NCI-H748 treated with DMSO at 0.1 percent for 48 hours (cell line): Measurements from ENCODE around the gene SLC2A8.

Experiments
- DNase-seq: peaks from one replicate; lab custom pipeline; 2025; lab: John Stamatoyannopoulos, UW

SLC2A8 gene

DNA sequence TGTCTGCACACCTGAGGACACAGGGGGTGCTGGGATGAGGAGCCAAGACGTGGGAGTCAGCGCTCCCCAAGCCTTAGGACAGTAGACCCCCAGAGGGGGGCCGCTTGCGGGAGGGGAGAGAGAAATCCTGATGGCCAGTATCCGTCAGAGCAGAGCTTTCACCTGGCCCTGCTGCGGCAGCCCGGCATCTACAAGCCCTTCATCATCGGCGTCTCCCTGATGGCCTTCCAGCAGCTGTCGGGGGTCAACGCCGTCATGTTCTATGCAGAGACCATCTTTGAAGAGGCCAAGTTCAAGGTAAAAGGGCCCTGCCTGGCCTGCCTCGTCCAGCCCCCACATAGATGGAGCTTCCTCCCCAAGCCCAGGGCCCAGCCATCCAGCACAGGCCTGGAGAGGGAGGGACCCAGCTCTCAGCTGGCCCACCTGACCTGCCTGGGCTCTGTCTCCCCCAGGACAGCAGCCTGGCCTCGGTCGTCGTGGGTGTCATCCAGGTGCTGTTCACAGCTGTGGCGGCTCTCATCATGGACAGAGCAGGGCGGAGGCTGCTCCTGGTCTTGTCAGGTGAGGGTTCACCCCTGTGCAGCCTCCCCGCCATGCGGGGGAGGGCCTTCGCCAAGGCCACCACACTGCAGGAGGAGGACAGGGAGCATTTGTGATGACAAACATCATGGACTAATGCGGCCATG is 6.7 kb downstream of the SLC2A8 start:
- no peak for DNase-seq

DNA sequence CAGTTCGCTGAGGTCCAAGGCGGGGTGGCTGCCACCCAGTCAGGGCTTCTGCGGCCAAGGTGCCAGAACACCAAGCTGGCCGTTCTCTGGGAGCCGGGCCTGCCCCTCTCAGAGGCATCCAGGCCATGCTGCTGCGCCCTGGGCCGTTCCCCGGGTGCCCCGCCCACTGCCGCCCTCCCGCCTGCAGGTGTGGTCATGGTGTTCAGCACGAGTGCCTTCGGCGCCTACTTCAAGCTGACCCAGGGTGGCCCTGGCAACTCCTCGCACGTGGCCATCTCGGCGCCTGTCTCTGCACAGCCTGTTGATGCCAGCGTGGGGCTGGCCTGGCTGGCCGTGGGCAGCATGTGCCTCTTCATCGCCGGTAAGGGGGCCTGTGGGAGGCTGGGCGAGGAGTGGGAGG is 7.7 kb downstream of the SLC2A8 start:
- DNase-seq = no peak

DNA sequence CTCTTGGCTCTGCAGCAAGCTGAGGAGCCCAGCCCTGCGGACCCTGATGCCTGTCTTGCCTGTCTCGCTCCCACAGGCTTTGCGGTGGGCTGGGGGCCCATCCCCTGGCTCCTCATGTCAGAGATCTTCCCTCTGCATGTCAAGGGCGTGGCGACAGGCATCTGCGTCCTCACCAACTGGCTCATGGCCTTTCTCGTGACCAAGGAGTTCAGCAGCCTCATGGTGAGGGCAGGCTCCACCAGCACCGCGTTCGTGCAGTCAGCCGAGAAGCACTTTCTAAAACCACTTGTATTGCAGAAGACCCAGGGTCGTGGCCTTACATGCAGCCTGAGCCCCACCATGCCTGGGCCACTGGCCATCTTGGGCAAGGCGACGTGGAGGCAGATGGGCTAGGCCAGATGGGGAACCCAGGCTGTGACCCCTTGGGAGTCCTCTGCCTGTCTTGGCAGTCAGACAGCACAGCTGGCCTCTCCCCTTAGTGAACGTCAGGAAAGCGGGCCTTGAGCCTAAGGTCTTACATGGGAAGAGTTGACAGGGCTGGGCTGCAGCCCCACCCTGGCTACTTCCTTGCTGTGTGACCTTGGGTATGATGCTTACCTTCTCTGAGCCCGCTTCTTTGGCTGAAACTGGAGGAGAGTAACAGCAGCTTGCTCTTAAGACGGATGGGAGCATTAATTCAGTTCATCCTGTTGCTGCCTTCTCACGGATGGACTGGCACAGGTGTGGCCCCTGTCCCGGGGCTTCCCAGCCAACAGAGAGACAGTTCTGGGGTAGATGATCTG is 8.6 kb downstream of the SLC2A8 start:
- DNase-seq = no peak

DNA sequence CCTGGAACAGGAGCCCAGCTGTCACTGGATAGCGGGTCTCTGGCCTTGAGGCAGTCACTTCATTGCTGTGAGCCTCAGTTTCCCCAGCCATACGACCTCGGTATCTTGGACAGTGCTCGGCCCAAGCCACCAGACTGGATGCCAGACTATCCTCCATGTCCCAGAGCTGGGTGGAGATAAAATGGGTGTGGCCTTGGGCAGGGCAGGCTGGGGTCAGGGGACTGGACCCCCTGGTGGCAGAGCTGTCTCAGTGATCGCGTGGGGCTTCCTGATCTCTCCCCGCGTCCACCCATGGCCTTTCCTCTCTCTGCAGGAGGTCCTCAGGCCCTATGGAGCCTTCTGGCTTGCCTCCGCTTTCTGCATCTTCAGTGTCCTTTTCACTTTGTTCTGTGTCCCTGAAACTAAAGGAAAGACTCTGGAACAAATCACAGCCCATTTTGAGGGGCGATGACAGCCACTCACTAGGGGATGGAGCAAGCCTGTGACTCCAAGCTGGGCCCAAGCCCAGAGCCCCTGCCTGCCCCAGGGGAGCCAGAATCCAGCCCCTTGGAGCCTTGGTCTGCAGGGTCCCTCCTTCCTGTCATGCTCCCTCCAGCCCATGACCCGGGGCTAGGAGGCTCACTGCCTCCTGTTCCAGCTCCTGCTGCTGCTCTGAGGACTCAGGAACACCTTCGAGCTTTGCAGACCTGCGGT is 10.0 kb downstream of the SLC2A8 start:
- no peak for DNase-seq

DNA sequence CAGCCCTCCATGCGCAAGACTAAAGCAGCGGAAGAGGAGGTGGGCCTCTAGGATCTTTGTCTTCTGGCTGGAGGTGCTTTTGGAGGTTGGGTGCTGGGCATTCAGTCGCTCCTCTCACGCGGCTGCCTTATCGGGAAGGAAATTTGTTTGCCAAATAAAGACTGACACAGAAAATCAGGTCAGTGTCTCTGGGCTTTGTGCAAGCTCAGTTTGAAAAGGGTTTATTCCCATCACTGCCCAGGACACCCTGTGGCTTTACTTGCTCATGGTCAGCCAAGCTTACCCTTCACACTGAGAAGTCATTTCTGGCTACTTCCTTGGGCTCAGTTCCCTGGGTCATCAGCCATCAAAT is 10.5 kb downstream of the SLC2A8 start:
- DNase-seq = no peak

DNA sequence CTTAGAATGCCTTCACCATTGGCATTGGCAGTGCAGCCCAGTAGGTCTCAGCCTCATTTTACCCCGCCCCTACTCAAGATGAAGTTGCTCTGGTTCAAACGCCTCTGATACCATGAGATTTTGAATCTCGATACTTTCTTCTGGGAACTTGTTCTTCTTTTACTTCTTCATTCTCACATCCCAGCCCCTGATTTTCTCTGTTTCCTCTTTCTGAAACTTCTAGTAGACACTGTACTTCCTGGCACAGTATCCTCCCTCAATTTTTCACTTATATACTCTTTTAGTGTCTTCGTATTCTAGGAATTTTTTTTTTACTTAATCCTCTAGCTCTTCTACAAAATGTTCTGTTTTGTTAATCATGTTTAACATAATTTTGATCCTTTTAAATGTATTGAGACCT is 14.2 kb downstream of the SLC2A8 start:
- DNase-seq = no peak

DNA sequence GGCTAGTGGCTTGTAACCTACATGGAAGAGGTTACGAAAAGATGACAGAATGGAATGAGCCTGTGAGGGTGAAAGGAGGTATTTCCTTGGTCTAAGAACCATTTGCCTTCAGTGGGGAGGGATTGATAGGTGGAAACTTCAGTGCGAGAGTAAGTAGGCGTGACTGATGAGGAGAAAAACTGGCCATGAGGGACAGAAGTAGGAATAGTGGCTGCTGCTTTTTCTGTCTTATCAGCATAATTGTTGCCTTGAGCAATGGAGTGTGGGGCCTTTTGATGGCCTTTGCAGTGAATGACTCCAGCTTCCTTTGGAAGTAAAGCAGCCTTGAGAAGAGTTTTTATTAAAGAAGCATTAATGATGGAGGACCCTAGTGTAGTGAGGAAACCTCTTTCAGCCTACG is 18.2 kb downstream of the SLC2A8 start:
- no peak for DNase-seq

DNA sequence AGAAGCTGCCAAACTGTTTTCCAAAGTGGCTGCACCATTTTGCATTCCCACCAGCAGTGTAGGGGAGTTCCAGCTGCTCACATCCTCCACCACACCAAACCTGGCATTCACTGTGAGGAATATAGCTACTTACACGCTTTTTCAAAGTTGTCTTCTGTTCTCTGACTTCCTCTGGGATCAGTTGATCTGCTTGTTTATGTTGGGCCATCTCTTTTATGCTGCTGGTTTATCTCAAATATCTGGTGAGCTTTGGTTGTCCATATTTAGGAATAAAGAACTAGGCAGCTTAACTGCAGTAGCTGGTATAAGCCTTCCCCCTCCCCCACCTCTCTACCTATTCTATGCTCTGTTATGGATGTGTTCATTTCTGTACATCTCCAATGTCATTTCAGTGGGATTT is 18.7 kb downstream of the SLC2A8 start:
- DNase-seq = no peak

DNA sequence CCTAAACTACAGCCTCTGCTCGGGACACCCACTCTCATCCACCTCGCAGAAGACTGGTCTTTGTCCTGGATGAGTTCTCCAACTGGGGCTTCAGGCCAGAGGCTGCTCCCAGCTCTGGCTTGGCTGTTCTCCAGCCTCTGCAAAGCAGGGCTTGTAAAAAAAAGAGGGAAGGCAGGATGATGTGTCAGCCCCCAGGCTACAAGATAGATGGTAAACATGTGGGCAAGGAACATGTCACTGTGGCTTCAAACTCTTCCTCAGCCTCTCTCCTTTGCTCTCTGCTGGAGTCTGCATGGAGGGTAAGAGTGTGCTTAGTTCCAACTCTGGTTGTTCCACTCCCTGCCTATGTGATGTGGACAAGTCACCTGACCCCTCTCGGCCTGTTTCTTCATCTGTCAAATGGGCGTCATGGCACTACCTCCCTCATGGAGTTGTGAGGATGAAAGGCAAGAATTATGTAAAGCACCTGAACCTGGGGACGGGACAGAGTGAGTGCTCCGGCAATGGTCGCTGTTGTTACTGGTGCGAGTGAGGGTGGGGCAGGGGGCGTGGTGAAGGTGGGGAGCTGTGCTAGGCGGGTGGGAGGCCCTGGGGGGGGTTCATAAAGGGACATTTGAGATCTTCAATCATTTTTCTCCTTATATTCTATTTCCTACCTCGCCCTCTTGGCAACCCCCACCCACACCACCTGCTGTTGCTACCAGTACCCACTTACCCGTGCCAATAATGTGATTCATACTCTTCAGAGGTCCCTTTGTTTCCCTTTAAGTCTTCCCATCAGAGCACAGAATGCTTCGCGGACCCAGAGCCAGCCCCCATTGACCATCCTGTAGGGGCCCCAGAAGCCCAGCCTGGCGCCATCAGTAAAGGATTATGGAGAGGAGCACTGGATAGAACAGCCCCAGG is 20.4 kb downstream of the SLC2A8 start:
- no peak for DNase-seq

DNA sequence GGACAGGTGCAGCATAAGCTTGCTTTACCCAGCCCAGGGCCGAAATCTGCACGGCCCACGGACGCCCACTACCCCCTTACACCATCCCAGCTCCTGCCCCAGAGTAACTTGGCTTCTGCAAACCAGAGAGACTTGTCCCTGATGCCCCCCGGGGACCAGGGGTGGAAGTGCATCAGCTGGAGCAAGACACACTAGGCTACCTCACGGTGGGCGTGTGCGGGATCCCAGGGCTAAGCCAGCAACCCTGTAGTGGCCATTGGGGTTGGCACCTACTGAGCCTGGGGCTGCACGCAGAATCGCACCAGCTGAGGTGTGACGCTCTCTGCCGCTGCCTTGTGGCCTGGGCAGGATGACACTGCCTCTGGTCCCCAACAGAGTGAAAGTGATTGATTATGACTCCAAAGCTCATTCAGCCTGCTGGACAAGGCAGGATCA is 21.1 kb downstream of the SLC2A8 start:
- DNase-seq = no peak

DNA sequence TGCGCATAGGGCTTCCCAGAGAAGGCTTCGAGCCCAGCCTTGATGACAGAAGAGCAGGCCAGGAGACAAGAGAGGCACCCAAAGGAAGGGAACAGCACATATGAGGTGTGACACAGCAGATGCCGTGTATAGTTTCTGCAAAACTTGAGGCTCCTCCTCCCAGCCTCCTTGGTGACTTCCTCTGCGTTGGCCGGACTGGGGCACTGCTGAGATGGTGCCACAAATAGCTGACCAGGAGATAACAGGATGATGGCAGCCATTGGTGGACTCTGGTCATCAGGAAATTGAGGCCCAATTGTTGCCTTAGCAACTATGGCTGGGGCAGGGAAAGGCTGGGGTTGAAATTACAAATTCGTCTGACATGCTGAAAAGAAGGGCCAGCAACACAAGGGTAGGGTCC is 22.4 kb downstream of the SLC2A8 start:
- no peak for DNase-seq

DNA sequence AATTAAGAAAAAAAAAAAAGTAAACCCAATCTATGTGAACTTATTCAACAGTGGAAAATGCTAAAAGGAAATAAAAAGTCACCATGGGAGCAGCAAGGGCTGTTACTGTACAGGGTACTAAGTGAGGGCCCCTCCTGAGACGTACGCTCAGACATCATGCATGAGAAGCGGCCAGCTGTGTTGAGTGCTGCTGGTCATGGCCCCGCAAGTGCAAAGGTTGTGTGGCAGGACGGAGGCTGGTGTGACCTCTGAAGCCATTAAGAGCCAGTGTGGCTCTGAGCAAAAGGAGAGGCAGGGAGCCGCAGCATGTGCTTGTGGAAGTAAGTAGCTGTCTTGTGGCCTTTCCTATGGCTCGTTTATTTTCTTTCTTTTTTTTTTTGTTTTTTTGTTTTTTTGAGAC is 24.1 kb downstream of the SLC2A8 start:
- DNase-seq = no peak

DNA sequence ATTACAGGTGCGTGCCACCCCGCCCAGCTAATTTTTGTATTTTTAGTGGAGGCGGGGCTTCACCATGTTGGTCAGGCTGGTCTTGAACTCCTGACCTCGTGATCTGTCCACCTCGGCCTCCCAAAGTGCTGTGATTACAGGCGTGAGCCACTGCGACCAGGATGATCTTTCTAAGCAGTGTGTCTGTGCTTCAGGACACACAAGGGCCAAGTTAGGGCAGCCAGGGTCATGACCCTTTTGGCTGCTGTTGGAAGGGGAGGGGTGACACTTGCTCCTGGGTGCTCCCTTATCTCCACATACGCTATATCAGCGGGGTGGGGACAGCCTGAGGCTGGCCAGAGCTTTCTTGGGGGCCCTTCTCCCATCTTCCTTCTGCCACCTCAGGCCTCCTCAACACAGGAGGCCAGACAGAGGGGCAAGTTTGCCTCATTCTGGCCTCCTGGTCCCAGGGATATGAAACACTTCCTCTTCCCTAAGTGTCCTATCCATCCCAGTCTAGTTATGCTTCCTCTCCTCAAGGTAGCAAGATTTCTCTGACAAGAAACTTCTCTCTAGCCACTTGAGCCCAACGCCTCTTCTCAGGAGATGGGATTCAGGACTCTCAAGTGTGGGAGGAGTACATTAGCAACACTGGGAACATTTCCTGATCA is 25.3 kb downstream of the SLC2A8 start:
- DNase-seq = no peak

DNA sequence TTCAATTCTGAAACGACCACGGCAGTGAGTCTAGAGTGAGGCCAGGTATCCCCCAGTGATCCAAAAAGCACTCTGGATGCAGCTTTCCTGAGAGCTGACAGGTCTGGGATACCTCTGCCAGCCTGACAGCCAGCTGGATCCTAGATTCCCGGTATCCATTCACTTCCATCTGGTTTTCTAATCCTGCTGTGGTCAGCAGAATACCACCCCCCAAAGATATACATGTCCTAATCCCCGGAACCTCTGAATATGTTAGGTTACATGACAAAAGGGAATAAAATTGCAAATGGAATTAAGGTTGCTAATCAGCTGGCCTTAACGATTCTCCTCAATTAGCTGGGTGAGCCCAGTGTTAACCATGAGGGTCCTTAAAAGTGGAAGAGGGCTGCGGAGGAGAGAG is 25.8 kb downstream of the SLC2A8 start:
- DNase-seq = no peak

DNA sequence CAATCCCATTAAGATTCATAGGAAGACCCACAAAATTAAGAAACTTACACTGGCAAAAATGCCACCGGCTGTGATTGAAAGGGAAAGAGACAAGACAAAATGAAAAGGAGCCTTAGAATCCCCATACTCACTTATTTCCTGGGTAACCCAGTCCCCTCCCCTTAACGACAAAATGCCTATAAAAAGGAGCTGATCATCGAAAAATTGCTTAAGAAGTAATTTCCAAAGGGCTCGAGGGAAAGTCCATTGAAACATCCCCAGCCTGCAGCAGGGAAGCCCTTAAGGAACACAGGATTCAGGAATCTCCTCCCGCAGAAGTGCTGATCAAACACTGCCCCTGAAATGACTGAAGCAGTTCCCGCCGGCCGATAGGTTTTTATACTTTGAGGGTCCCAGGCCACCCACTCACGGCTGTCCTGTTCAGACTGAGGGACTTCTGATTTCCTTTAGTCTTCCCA is 26.5 kb downstream of the SLC2A8 start:
- no peak for DNase-seq

DNA sequence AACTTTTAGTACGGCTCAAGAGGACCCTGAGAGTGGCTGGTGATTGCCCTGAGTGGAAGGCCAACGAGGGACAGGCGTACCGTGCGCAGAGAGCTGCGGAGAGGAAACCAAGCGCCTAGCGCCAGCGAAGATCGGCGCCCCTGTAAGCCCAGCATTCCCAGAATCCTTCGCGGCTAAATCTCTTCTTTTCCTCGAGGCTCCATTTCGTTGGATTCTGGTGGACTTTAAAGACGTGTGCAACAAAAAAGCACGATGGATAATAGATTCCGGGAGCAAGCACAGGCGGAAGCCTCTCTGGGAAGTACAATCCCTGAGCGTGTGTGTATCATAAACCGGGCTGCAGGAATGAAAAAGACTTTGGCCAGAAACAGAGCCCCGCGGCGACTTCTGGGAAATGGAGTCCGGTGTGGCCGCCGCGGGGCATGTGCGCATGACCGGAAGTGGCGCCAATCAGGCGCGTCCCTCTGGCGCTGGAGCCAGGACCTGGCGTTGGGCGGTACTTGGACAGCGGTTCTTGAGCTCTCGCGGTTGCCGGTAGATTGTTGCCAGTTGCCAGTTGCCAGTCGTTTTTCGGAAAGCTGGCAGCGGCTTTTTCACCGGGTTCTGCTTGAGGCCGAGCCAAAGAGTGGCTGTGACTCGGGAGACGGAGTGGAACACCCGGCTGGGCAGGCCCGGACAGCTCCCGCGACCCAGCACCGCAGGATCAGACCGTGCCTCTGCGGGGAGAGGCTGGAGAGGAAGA is 27.1 kb downstream of the SLC2A8 start, which contains the start of gene ZNF79:
Gene ZNF79, plus strand, starts transcription at position 449 of the 742 bp plus-strand sequence. CDS start 406 bp downstream, outside the sequence.
- DNase-seq = peak; percentile 89

DNA sequence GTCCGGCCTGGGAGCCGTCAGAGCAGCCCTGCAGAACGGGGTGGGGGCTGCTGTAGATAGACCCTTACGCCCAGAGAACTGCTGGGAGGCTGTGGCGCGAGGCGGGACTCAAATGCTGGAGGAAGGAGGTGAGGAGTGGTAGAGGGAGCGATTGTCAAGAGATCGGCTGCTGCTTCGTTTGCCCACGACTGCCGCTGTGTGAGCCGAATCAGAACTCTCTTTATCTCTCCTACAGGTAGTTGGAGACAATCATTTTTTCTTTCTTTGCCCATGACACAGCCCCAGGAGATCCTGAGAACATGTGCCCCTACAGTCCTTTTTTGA is 27.7 kb downstream of the SLC2A8 start:
- DNase-seq = peak; percentile 16

DNA sequence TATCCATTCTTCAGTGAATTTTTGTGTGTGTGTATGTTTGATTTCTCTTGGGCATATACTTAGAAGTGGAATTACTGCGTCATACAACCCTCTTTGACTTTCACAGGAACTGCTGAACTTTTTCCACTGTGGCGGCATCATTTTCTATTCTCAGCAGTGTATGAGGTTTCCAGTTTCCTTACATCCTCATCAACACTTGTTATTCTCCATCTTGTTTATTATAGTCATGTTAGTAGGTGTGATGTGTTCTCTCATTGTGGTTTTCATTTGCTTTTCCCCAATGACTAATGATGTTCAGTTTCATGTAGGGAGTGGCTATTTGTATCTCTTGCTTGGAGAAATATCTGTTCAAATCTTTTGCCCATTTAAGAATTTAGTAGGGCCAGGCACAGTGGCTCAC is 29.8 kb downstream of the SLC2A8 start:
- DNase-seq = no peak

DNA sequence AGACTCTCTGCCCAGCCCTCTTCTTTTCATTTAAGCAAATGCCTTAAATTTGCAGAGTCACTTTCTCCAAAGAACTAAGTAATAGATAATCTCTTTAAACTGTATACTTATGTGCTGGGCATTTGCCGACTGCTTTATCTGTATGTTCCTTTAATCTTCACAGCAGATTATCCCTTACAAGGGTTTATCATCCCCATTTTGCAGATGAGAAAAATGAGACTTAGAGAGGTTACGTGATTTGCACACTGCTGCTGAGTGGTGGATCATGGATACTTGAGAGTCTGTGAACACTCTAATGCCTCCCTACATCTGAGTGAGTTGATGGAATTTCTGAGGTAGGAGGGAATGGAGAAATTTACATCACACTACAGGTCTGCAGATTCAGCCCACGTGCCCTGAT is 31.4 kb downstream of the SLC2A8 start:
- DNase-seq = no peak

DNA sequence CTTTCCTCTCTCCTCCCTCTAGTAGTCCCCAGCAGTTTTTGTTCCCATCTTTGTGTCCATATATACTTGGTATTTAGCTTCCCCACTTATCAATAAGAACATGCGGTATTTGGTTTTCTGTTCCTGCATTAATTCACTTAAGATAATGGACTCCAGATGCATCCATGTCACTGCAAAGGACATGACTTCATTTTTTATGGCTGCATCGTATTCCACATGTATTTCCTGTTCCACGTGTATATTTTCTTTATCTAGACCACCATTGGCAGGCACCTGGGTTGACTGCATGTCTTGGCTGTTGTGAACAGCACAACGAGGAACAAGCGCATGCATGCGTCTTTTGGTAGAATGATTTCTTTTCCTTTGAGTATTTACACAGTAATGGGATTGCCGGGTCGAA is 33.4 kb downstream of the SLC2A8 start:
- no peak for DNase-seq
